HepG2 (cell line): ENCODE measurements around the gene PTPRB. TPM values are rescaled to one million over a fixed set of nuclear protein-coding genes. Genes with fewer than 3 reads are reported as not detected.

Source experiments
- ATAC-seq: fragments of 200-7000 bp; cut with Tn5 transposase; 3 replicates; pipeline ENCODE4 v1.9.1; 2020; ENCODE audit warnings: mild to moderate bottlenecking, moderate library complexity
- BruUV-seq: library from RNA; stranded (reverse); fragments of 400-500 nt; replicated peaks from 2 replicates; lab custom pipeline; 2021; lab: Mats Ljungman, UMichigan
- CTCF ChIA-PET: fragments of 300-600 bp; formaldehyde crosslinking; extraction: SDS; loops from one replicate; lab custom pipeline; 2021; ENCODE audit warnings: low total read pairs, inconsistent platforms, low intra/inter-chr PET ratio; lab: Yijun Ruan, JAX
- POLR2A ChIA-PET: fragments of 350-600 bp; sonication (Branson Sonifier 250); formaldehyde crosslinking; loops from one replicate; lab custom pipeline; 2020; ENCODE audit warnings: antibody characterized with exemption, inconsistent platforms; lab: Yijun Ruan, JAX
- DNase-seq: peaks from one replicate; pipeline ENCODE4 v3.0.0-alpha.2; 2015; ENCODE audit warnings: low spot score
- FAIRE-seq: peaks from 3 replicates; lab custom pipeline; 2011; peaks lifted over from hg19 to GRCh38; lab: Jason Lieb, UNC
- H2AFZ ChIP-seq: one replicate; pipeline ENCODE4 v1.6.1; 2011; ENCODE audit warnings: low read length, inconsistent platforms
- H3K27ac ChIP-seq: fragments of 300-600 bp; 3 replicates; pipeline ENCODE4 v1.8.0; 2011; ENCODE audit warnings: mixed run types, mild to moderate bottlenecking, mixed read lengths, low read length, inconsistent platforms; ENCODE audit not compliant: insufficient read depth; ENCODE audit errors: extremely low read length
- H3K27me3 ChIP-seq, 2 experiments: fragments of 200-600 bp in 1 of 2; 2 replicates in 1 of 2; 3 replicates in 1 of 2; pipeline versions ENCODE4 v1.6.0 to v1.8.0; 2011; ENCODE audit warnings: low read length in 2 of 2, mild to moderate bottlenecking in 2 of 2, moderate library complexity in 2 of 2, inconsistent platforms in 1 of 2; ENCODE audit not compliant: insufficient read depth in 2 of 2, control insufficient read depth in 1 of 2
- H3K36me3 ChIP-seq, 2 experiments: fragments of 200-600 bp in 1 of 2; replicated peaks in 1 of 2; 2 replicates in 1 of 2; 3 replicates in 1 of 2; pipeline versions ENCODE4 v1.5.1 to v1.8.0; 2011; ENCODE audit warnings: low read length in 2 of 2, inconsistent platforms in 1 of 2; ENCODE audit not compliant: insufficient read depth in 2 of 2, control insufficient read depth in 1 of 2
- H3K4me1 ChIP-seq: 2 replicates; pipeline ENCODE4 v1.5.1; 2012; ENCODE audit warnings: low read length, inconsistent platforms; ENCODE audit not compliant: insufficient read depth
- H3K4me2 ChIP-seq: 2 replicates; pipeline ENCODE4 v1.6.0; 2011; ENCODE audit warnings: low read depth, low read length, inconsistent platforms
- H3K4me3 ChIP-seq, 3 experiments: fragments of 200-600 bp in 1 of 3; sonication (generic), shearing (Covaris generic) in 1 of 3; replicated peaks in 1 of 3; 2 replicates each; pipeline ENCODE4 v1.5.1; 2011 to 2016; ENCODE audit warnings: low read length in 3 of 3, inconsistent platforms in 2 of 3, low read depth in 2 of 3, mild to moderate bottlenecking in 2 of 3, control low read depth in 1 of 3, mixed read lengths in 1 of 3; ENCODE audit not compliant: insufficient read depth in 1 of 3
- H3K79me2 ChIP-seq: one replicate; pipeline ENCODE4 v1.6.1; 2011; ENCODE audit warnings: low read length, inconsistent platforms; ENCODE audit not compliant: insufficient read depth
- H3K9ac ChIP-seq: 2 replicates; pipeline ENCODE4 v1.6.0; 2011; ENCODE audit warnings: mild to moderate bottlenecking, low read depth, low read length, inconsistent platforms; ENCODE audit not compliant: insufficient read depth
- H3K9me3 ChIP-seq: 2 replicates; pipeline ENCODE4 v1.5.1; 2012; ENCODE audit warnings: mild to moderate bottlenecking, low read length
- H4K20me1 ChIP-seq: 2 replicates; pipeline ENCODE4 v1.6.0; 2011; ENCODE audit warnings: inconsistent platforms, mild to moderate bottlenecking, low read length, moderate library complexity; ENCODE audit not compliant: insufficient read depth
- DNMT1 ChIP-seq: sonication (generic); formaldehyde crosslinking; IDR thresholded peaks from 2 replicates; pipeline ENCODE4 v1.5.1; 2020; ENCODE audit warnings: mild to moderate bottlenecking, missing genetic modification reagents
- FOSL2 ChIP-seq: sonication (generic); formaldehyde crosslinking; IDR thresholded peaks from 2 replicates; pipeline ENCODE4 v1.4.0; 2020; ENCODE audit warnings: missing genetic modification reagents
- GATAD2A ChIP-seq: IDR thresholded peaks from 2 replicates; pipeline ENCODE4 v1.6.1; 2016
- MAFK ChIP-seq, 2 experiments: IDR thresholded peaks in 1 of 2; conservative IDR thresholded peaks in 1 of 2; 2 replicates each; pipeline ENCODE4 v1.6.1; 2011; ENCODE audit warnings: improper control_type of control experiment in 2 of 2, low read length in 2 of 2
- MTF1 ChIP-seq: sonication (generic); formaldehyde crosslinking; IDR thresholded peaks from 2 replicates; pipeline ENCODE4 v1.5.0; 2020; ENCODE audit warnings: missing genetic modification reagents
- SIX1 ChIP-seq: sonication (generic); formaldehyde crosslinking; IDR thresholded peaks from 2 replicates; pipeline ENCODE4 v1.4.0; 2020; ENCODE audit warnings: missing genetic modification reagents, borderline replicate concordance
- ZNF670 ChIP-seq: sonication (generic); formaldehyde crosslinking; IDR thresholded peaks from 2 replicates; pipeline ENCODE4 v1.8.0; 2022; ENCODE audit warnings: mild to moderate bottlenecking, missing genetic modification reagents, borderline replicate concordance
- WGBS: methylation state at CpG from one replicate; pipeline ENCODE4 v1.1.6; 2017; ENCODE audit warnings: low lambda C conversion rate; 5-methylcytosine and 5-hydroxymethylcytosine counted together
- in situ Hi-C: cut with HindIII; loops from 2 replicates; pipeline ENCODE4 v1.10.0; 2017; ENCODE audit warnings: low pct_unique_long_range_greater_than_20kb; ENCODE audit not compliant: extremely low pct_ligation_motif_present
- intact Hi-C: fragments of 100-400 bp; cut with micrococcal nuclease; formaldehyde crosslinking; loops from one replicate; pipeline ENCODE4 v1.10.0; 2022; ENCODE audit not compliant: unreplicated experiment
- polyA plus RNA-seq, 8 experiments: library from polyadenylated mRNA; depleted of rRNA in 3 of 8; stranded (reverse) in 7 of 8; unstranded in 1 of 8; fragments of >200 nt; fragmentation: Illumina TruSeq in 4 of 8; extraction: Trizol in 4 of 8; gene quantifications; 2 replicates each; pipeline versions ENCODE4 v1.2.1 to v1.2.3, GENCODE V29; 2011 to 2016; ENCODE audit warnings: low read depth in 4 of 8, missing spikeins in 1 of 8, mixed read lengths in 1 of 8; ENCODE audit not compliant: insufficient read depth in 1 of 8
- total RNA-seq, 5 experiments: library from RNA; depleted of rRNA; stranded (reverse); fragments of >200 nt; fragmentation: Illumina TruSeq; extraction: Trizol; gene quantifications; 2 replicates each; pipeline ENCODE4 v1.2.3, GENCODE V29; 2016; ENCODE audit warnings: low read depth in 1 of 5
- TF ChIP-seq, protein P1 (sequence below): IDR thresholded peaks from 2 replicates; pipeline ENCODE4 v1.6.1; 2016; ENCODE audit warnings: missing compliant biosample characterization, missing genetic modification reagents, borderline replicate concordance
- TF ChIP-seq, protein P2 (sequence below): sonication (generic); formaldehyde crosslinking; IDR thresholded peaks from 2 replicates; pipeline ENCODE4 v1.4.0; 2020; ENCODE audit warnings: missing genetic modification reagents, borderline replicate concordance
- TF ChIP-seq, protein P3 (sequence below): sonication (generic); formaldehyde crosslinking; IDR thresholded peaks from 2 replicates; pipeline ENCODE4 v1.5.1; 2020; ENCODE audit warnings: missing genetic modification reagents, mild to moderate bottlenecking, borderline replicate concordance

Gene PTPRB
- total and polyA plus RNA-seq, 2 of the 13 experiments (the other 11 are each of a cell fraction or from before 2014, with no cell fraction given), result 0.02 to 0.07 TPM

DNA sequence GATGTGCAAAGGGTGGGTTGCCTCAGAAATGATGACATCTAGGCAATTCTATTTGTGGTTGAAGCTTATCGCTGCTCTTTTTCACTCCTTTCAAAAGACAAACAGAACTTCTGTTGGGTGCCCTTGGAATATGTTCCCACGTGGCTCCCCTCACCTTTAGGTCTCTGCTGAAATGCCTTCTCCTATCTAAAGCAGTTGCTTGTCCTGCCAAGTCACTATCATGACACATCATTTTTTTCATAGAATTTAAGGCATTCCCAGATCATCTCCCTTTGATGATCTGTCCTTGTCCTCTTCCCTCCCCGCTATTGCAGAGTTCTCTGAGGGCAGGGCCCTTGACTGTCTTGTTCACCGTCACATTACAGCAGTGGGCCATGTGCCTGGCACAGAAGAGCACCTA lies 75.7 kb downstream of the PTPRB start (continued):
- peak; percentile 39; the same call in 1 of the 2 replicates for TF ChIP-seq GATAD2A (CRISPR knock-in tag)

DNA sequence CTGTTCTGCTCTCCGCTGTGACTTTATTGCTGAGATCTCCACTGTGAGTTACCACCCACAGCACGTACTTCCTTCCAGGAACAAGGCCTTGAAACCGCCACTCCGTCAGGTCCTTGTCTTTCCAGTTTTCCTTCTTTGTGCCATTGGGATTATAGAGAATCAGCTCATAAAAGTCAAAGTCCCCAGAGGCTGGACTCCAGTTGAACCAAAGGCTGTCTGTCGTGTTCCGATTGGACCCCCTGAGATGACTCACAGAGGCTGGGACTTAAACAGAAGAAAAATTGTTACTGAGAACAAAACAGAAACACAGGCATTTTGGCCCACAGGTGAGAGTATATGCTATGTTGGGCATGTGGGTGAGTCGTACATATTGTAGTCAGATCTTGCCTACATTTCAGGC lies 76.6 kb downstream of the PTPRB start:
- Histone ChIP-seq H3K79me2 (no peaks in the 10 kb centered on the region), H3K9me3 (no peaks in the 10 kb centered on the region), H2AFZ (no peak overlapping the region), H3K4me2 (no peak overlapping the region), H3K27me3 (no peaks in the 10 kb centered on the region), H3K36me3 (no peaks in the 10 kb centered on the region), H3K27ac (no peak overlapping the region), H3K9ac (no peak overlapping the region), H3K4me3 (no peak overlapping the region), H4K20me1 (no peaks in the 10 kb centered on the region), H3K4me1 (peaks cover 15% of the 10 kb centered on the region)
- ChIA-PET CTCF (no interaction called here), POLR2A (no interaction called here)
- no peak; the same call in 2 of the 3 replicates for ATAC-seq
- intact Hi-C loops, result no loop called here
- WGBS, result 61% methylated on average over 7 of the region's 7 CpGs
- in situ Hi-C loops, result no loop called here
- peak; percentile 24 for DNase-seq
- no TSS peak for BruUV-seq
- TF ChIP-seq, protein P1, sequence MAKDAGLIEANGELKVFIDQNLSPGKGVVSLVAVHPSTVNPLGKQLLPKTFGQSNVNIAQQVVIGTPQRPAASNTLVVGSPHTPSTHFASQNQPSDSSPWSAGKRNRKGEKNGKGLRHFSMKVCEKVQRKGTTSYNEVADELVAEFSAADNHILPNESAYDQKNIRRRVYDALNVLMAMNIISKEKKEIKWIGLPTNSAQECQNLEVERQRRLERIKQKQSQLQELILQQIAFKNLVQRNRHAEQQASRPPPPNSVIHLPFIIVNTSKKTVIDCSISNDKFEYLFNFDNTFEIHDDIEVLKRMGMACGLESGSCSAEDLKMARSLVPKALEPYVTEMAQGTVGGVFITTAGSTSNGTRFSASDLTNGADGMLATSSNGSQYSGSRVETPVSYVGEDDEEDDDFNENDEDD (CRISPR knock-in tag), result no peak
- TF ChIP-seq FOSL2 (CRISPR knock-in tag) (peak; percentile 53), ZNF670 (CRISPR knock-in tag) (no peak)
- TF ChIP-seq, all 625 proteins: peak for 1
- no peak for FAIRE-seq

DNA sequence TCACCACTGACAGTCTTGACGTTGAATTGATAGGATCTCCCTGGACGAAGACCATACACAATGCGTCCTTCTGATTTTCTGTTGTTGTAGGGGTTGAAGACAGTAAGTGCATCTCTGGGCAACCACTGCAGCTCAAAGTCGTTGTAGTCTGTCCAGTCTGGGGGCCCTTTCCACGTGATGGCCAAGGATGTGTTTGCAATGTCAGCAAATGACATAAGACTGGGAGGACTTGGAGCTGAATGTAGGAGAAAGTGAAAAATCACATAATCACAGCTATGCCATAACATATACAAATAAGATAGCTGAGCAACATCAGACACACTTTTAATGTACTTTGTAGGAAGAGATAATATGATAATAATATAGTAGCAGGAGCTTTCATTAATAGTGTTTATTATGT lies 77.8 kb downstream of the PTPRB start:
- ATAC-seq, result no peak
- Histone ChIP-seq H3K36me3 (no peaks in the 10 kb centered on the region), H3K9me3 (no peaks in the 10 kb centered on the region), H2AFZ (no peak overlapping the region), H3K9ac (no peak overlapping the region), H3K27ac (no peak overlapping the region), H3K4me1 (peaks cover 15% of the 10 kb centered on the region), H3K4me3 (no peak overlapping the region), H3K79me2 (no peaks in the 10 kb centered on the region), H3K27me3 (no peaks in the 10 kb centered on the region), H4K20me1 (no peaks in the 10 kb centered on the region), H3K4me2 (no peak overlapping the region)
- intact Hi-C loops, result no loop called here
- POLR2A ChIA-PET, result no interaction called here
- no peak for FAIRE-seq
- in situ Hi-C loops, result no loop called here
- CTCF ChIA-PET, result no interaction called here
- no TSS peak for BruUV-seq
- WGBS, result 56% methylated on average over 5 of the region's 5 CpGs
- no peak for DNase-seq
- TF ChIP-seq MAFK (conservative IDR thresholded peaks at IDR 0.05 in 1 of 2, IDR thresholded peaks at IDR 0.05 in 1 of 2; ENCODE audit: low read length in 2 of 2), result peak; percentile 63 to 70
- TF ChIP-seq, protein P2, sequence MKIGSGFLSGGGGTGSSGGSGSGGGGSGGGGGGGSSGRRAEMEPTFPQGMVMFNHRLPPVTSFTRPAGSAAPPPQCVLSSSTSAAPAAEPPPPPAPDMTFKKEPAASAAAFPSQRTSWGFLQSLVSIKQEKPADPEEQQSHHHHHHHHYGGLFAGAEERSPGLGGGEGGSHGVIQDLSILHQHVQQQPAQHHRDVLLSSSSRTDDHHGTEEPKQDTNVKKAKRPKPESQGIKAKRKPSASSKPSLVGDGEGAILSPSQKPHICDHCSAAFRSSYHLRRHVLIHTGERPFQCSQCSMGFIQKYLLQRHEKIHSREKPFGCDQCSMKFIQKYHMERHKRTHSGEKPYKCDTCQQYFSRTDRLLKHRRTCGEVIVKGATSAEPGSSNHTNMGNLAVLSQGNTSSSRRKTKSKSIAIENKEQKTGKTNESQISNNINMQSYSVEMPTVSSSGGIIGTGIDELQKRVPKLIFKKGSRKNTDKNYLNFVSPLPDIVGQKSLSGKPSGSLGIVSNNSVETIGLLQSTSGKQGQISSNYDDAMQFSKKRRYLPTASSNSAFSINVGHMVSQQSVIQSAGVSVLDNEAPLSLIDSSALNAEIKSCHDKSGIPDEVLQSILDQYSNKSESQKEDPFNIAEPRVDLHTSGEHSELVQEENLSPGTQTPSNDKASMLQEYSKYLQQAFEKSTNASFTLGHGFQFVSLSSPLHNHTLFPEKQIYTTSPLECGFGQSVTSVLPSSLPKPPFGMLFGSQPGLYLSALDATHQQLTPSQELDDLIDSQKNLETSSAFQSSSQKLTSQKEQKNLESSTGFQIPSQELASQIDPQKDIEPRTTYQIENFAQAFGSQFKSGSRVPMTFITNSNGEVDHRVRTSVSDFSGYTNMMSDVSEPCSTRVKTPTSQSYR (CRISPR knock-in tag), result no peak
- no peak for TF ChIP-seq DNMT1 (CRISPR knock-in tag)
- TF ChIP-seq, protein P3, sequence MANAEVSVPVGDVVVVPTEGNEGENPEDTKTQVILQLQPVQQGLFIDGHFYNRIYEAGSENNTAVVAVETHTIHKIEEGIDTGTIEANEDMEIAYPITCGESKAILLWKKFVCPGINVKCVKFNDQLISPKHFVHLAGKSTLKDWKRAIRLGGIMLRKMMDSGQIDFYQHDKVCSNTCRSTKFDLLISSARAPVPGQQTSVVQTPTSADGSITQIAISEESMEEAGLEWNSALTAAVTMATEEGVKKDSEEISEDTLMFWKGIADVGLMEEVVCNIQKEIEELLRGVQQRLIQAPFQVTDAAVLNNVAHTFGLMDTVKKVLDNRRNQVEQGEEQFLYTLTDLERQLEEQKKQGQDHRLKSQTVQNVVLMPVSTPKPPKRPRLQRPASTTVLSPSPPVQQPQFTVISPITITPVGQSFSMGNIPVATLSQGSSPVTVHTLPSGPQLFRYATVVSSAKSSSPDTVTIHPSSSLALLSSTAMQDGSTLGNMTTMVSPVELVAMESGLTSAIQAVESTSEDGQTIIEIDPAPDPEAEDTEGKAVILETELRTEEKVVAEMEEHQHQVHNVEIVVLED (CRISPR knock-in tag), result no peak
- TF ChIP-seq MTF1, result no peak
- no peak for TF ChIP-seq SIX1 (CRISPR knock-in tag)
